ENCODE measurements around the gene OR51V1.
"Not testable (repeated sequence)": the region's sequence is repeated elsewhere in the genome, so short reads cannot be mapped to it uniquely, and the experiment has no call there.

Gene OR51V1

GRCh38 chr11:5164807-5165206, 35.7 kb downstream of the OR51V1 start:
- not testable (repeated sequence) for DNase-seq (ENCODE audit: low spot score)

DNA sequence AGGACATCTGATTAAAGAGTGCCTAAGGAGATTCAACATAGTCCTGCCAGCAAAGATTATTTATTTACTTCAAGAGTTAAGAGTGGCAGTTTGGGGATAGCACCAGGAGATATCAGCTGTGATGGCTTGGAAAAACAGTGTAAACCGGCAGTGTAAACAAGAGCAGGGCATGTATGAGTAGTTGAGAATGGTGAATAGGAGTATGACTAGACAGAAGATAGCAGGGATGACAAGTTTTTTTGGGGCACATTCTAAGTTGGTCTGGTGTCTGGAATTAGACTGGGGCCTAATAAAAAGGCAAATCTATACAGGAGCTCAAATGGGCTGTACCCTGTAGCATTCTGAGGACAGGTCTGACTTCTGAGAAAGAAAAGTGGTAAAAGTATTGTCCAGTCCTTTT, 39.4 kb downstream of the OR51V1 start:
- DNase-seq (ENCODE audit: low spot score): not testable (repeated sequence)

DNA sequence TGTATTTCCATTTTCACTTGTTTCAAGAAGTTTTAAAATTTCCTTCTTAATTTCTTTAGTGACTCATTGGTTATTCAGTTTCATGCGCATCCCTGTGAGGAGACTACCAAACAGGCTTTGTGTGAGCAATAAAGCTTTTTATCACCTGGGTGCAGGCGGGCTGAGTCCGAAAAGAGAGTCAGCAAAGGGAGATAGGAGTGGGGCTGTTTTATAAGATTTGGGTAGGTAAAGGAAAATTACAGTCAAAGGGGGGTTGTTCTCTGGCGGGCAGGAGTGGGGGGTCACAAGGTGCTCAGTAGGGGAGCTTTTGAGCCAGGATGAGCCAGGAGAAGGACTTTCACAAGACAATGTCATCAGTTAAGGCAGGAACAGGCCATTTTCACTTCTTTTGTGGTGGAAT, 40.3 kb downstream of the OR51V1 start:
- not testable (repeated sequence) for DNase-seq (ENCODE audit: low spot score)

- no peak for DNase-seq (ENCODE audit: low spot score)
Observed at GRCh38 chr11:5159806-5160205, 40.7 kb downstream of the OR51V1 start.

GRCh38 chr11:5154657-5155056, 45.8 kb downstream of the OR51V1 start, which contains the start of gene OR52A1:
TSS of gene OR52A1 (minus strand) at chr11:5154757. CDS start at chr11:5152369, 2,388 bp downstream.
- no peak for DNase-seq (ENCODE audit: low spot score)

GRCh38 chr11:5153574-5154431, 46.7 kb downstream of the OR51V1 start:
- no peak for DNase-seq (ENCODE audit: low spot score)

- DNase-seq (ENCODE audit: low spot score): no peak
Observed at GRCh38 chr11:5151713-5152153, 48.7 kb downstream of the OR51V1 start.

All from globus pallidus (tissue), 1 donor.